Brain microvascular endothelial cell (primary cell): ENCODE data around the gene WRAP73.

Experiments
- DNase-seq: peaks from one replicate; pipeline ENCODE4 v3.0.0-alpha.2; 2020
- H3K27ac ChIP-seq: fragments of 250-450 bp; sonication (Bioruptor Pico); 2 replicates; pipeline ENCODE4 v1.5.1; 2020; ENCODE audit warnings: mild to moderate bottlenecking, moderate library complexity
- H3K27me3 ChIP-seq: fragments of 250-450 bp; sonication (Bioruptor Pico); replicated peaks from 2 replicates; pipeline ENCODE4 v1.5.1; 2020; ENCODE audit warnings: mild to moderate bottlenecking
- H3K36me3 ChIP-seq: fragments of 250-450 bp; sonication (Bioruptor Pico); replicated peaks from 2 replicates; pipeline ENCODE4 v1.5.1; 2020; ENCODE audit warnings: mild to moderate bottlenecking
- H3K4me3 ChIP-seq: 2 replicates; pipeline ENCODE4 v1.5.1; 2011; ENCODE audit warnings: low read depth, mild to moderate bottlenecking, control low read depth, low read length, moderate library complexity
- in situ Hi-C: cut with HindIII; loops from 2 replicates; pipeline ENCODE4 v1.10.0; 2017; ENCODE audit warnings: low sequenced_read_pairs, low pct_ligation_motif_present
- TF ChIP-seq, protein P1 (sequence below): IDR thresholded peaks from 2 replicates; pipeline ENCODE4 v1.5.1; 2011; ENCODE audit warnings: low read depth, mild to moderate bottlenecking, moderate library complexity, low read length, control low read depth, inconsistent platforms; ENCODE audit errors: missing control alignments

Gene WRAP73

DNA sequence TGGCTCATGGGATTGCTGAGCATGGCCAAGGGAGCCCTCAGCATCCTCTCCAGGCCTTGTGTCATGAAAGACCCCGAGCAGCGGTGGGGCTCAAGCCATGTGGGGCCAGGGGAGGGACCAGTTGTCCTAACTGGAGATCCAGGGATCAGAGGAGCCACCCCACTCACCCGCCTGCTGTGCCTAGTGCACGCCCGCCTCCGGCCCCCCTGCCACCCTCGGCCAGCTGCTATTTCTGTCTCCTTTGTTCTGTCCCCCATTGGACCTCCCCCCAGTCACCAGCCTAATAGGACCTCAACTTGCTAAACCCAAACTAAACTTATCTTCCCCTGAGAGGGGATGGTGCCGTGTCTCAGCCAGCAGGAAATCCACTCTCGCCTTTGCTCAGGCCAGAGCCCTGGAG, 46.8 kb upstream of the WRAP73 start:
- H3K27me3 ChIP-seq: peaks cover 27% of the 10 kb centered on the region
- no peak overlapping the region for H3K27ac ChIP-seq
- DNase-seq: no peak
- no peaks in the 10 kb centered on the region for H3K36me3 ChIP-seq
- H3K4me3 ChIP-seq: no peak overlapping the region
- TF ChIP-seq, protein P1, sequence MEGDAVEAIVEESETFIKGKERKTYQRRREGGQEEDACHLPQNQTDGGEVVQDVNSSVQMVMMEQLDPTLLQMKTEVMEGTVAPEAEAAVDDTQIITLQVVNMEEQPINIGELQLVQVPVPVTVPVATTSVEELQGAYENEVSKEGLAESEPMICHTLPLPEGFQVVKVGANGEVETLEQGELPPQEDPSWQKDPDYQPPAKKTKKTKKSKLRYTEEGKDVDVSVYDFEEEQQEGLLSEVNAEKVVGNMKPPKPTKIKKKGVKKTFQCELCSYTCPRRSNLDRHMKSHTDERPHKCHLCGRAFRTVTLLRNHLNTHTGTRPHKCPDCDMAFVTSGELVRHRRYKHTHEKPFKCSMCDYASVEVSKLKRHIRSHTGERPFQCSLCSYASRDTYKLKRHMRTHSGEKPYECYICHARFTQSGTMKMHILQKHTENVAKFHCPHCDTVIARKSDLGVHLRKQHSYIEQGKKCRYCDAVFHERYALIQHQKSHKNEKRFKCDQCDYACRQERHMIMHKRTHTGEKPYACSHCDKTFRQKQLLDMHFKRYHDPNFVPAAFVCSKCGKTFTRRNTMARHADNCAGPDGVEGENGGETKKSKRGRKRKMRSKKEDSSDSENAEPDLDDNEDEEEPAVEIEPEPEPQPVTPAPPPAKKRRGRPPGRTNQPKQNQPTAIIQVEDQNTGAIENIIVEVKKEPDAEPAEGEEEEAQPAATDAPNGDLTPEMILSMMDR: no peak
- in situ Hi-C loops: no loop called here

GRCh38 chr1:3695326-3696217, 45.7 kb upstream of the WRAP73 start:
- DNase-seq: peak; percentile 23
- no peak overlapping the region for H3K27ac ChIP-seq
- TF ChIP-seq, protein P1: peak; percentile 89
- H3K27me3 ChIP-seq: peaks cover 27% of the 10 kb centered on the region
- in situ Hi-C loops: no loop called here
- H3K4me3 ChIP-seq: no peak overlapping the region
- no peaks in the 10 kb centered on the region for H3K36me3 ChIP-seq

GRCh38 chr1:3693321-3693720, 43.4 kb upstream of the WRAP73 start:
- TF ChIP-seq, protein P1: no peak
- in situ Hi-C loops: no loop called here
- Histone ChIP-seq H3K27me3 (peaks cover 18% of the 10 kb centered on the region), H3K4me3 (no peak overlapping the region), H3K36me3 (no peaks in the 10 kb centered on the region), H3K27ac (no peak overlapping the region)
- no peak for DNase-seq

DNA sequence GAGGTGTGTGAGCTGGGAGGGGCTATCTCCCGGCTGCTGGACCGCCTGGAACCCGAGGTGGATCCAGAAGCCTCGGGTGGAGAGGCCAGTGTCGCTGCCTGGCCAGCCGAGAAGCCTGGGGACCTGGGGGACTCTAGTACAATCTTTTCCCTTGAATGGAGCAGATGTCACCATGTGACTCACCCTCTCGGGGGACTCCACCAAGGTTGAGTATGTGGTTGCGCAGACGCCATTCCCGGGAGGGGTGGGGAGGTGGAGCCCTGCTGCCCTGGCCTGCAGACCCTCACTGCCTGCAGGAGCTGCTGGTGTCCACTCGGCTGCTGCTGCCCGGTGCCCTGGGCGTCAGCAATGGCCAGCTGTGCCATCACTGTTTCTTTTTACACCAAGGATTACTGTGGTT, 42.7 kb upstream of the WRAP73 start:
- TF ChIP-seq, protein P1: no peak
- Histone ChIP-seq H3K4me3 (no peak overlapping the region), H3K27ac (no peak overlapping the region), H3K36me3 (no peaks in the 10 kb centered on the region), H3K27me3 (peaks cover 16% of the 10 kb centered on the region)
- DNase-seq: no peak
- in situ Hi-C loops: no loop called here

GRCh38 chr1:3691421-3692204, 41.7 kb upstream of the WRAP73 start:
- peaks cover 7% of the 10 kb centered on the region for H3K27me3 ChIP-seq
- no peak overlapping the region for H3K4me3 ChIP-seq
- in situ Hi-C loops: no loop called here
- H3K36me3 ChIP-seq: no peaks in the 10 kb centered on the region
- no peak overlapping the region for H3K27ac ChIP-seq
- no peak for DNase-seq
- TF ChIP-seq, protein P1: no peak
